Activated T-cell treated with anti-CD3 and anti-CD28 coated beads for 4 hours (primary cell): ENCODE results near the gene C10orf143.

Experiments
- DNase-seq: peaks from one replicate; pipeline ENCODE4 v3.0.0-alpha.2; 2020

The C10orf143 gene

DNA sequence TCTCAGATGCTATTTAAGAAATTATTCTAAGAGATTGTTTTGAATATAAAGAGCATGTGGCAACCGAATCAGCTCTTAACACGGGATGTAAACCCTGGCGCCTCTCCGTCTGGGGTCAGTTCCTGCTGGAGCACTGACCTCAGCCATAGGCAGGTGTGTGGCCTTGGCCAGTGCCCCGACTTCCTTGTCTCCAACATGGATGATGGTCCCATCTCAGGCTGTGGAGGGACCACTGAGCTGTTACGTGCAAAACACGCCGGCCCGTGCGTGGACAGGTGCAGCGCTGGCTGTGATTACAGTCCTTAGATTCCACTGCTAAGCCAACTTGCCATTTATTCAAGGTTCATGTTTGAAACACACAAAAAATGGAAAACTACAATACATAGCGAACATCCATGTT lies 59.9 kb downstream of the C10orf143 start:
- DNase-seq: no peak

DNA sequence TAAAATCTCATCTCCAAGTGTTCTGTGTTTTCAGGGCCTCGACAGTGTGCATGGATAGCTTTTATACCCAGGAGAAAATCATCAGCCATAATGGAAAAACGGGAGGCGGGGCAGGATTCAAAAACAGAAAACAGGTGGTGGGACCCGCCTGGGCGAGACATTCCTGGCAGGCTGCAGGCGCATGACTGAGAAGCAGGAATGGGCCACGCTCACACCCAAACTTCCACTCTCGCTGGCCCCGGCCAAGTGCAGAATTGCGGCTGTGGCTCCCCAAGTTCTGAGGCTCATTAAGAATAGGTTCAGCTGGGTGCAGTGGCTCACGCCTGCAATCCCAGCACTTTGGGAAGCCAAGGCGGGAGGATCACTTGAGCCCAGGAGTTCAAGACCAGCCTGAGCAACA lies 60.6 kb downstream of the C10orf143 start:
- DNase-seq: no peak

DNA sequence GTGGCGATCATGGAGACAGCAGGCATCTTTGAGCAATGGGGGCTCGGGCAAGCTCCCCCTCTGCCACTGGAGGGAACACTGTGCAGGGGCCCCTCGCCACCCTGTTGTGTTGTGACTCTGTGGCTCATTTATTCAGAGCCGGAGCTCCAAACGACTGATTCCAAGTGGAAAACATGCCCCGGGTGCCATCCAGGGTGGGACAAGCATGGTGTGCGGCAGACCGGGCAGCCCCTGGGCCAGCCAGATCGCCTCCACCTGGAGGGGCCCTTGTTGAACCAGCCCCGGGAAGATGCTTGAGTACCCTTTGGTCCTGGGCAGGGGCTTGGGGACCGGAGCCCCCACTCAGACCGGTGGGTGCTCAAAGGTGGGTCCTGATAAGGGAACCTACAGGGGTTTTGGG lies 61.4 kb downstream of the C10orf143 start:
- DNase-seq: no peak

DNA sequence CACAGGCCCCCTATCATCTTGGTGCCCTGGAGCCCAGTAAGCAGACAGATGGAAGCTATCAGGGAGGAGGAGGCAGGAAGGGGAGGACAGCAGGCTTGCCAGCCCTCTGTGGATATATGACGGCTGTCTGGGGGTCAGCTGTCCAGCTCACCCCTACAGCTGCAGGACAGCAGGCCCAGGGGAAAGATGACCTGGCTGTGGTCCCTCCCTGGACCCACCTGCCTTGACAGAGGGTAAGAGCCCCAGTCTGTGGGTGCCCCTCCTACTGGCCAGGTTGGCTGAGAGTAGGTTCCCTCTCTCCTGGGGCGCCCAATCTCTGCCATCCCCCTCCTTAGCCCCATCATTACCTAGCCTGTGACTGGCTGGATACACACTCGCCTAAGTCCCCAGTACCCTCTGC lies 62.5 kb downstream of the C10orf143 start:
- no peak for DNase-seq

DNA sequence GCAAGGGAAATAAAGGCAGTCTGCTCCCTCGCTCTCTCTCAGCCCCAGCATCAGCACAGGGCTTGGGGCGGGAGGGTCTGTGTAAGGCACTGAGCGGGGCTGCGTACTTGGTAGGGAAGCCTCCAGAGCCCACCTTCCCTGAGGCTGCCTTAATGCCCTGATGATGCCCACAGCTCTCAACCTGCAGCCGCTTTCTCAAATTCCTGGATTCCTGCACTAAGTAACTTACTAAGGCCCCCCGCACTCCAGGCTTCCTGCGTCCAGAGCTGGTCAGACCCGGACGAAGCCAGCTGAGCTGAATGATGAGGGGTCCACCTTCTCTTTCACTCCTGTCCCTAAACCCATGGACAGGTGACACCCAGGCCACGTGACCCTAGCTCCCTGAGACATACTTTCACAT lies 63.3 kb downstream of the C10orf143 start:
- no peak for DNase-seq

DNA sequence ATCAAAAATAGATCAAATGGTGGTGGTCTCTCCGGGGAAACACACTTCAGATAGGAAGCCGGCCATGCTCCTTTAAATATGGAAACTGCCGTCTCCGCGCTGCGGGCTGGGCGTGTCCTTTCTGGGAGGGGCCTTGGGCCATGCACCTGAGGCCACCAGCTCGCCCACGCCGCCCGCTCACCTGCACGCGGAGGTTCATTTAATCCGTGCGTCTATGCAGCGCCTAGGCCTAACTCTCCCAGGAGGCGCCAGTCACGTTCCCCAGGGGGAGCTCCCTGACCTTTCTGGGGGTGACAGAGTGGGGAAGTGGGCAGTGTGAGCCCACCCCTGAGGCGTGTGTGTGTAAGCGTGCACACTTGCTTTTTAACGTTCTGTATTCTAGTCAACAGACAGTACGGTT lies 64.0 kb downstream of the C10orf143 start:
- DNase-seq: no peak

DNA sequence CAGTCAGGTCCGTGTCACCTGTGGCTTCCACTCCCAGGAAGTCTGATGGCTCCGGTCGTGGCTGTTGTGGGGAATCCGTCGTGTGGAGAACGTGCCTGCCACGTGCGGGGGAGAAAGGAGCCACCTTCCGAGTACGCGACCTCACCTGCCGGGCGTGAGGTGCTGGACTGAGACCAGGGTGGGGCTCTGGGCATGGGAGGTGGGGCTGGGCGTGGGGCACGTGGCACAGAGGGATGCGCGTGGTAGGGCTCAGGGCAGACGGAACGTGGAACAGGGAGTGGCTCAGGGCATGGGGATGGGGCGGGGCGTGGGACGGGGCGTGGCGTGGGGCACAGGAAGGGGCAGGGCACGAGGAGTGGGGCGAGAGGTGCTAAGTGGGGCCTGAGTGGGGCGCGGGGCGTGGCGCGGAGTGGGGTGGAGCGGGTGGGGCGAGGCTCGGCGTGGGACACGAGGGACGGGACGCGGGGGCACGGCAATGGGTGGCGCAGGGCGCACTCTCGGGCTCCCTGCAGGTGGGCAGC lies 64.8 kb downstream of the C10orf143 start:
- DNase-seq: no peak

DNA sequence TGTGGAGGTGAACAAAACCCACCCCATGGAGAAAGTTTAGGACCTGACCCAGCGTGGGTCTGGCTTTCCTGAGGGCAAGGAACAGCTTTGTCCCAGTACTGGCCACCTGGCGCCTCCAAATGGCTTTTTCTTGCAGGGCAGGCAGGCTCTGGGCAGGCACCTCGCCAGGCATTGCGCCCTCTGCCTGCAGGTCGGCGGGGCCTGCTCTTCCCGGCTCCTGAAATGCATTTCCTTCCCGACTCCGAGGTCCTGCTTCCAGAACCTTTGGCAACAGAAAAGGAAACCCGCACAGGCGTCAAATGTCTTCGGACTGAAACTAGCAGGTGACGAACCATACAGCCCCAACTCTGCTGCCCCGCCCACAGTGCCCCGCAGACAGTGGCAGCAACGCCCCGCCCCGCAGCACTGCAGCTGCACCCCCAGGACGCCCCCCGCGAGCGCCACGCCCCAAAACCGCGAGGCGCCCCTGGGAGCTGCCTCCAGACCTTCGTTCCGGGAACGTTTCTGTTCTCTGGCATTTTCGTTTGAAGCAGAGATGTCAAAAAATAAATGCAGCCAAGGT lies 65.5 kb downstream of the C10orf143 start:
- DNase-seq: no peak

DNA sequence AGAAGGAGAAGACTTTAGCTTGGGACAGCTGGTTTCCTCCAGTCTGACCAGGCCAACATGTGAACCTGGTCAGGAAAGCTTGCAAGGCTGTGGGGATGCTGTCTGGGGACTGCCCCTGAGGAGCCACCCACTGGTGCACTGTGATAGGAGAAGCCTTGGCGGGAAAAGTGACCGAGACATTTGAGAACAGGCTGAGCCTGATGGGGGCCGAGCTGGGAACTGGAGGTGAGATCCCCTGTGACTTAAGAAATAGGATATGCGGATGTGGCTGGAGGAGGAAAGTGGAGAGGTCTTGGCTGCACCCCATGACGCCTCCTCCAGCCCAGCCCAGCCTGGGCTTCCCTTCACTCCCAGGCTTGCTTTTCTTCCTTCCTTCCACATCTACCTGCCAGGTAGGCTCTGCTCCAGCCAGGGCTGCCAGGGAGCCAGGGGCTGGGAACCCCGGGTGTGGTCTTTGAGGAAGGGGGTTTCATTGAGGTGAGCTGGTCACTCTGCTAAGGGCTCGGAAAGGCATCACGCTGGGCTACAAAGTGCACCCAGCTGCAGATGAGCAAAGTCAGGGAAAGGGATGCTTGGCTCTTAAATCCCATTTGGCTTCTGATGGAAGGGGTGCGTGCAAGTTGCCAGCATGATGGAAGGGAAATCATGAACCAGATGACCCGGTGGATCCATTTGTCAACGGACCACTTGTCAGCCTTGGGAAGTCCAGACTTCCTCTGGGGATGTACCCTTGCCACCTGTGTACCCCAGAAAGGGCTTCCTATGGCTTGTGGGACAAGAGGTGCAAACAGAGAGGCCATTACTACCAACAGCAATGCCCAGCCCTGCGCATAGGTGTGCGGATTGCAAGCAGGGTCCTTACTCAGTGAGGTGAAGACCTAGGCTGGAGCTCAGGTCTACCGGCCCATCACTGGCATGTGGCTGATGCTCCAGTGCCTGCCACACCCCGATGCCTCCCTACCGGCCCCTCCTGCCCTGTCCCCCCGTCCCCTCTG lies 66.3 kb downstream of the C10orf143 start:
- no peak for DNase-seq

DNA sequence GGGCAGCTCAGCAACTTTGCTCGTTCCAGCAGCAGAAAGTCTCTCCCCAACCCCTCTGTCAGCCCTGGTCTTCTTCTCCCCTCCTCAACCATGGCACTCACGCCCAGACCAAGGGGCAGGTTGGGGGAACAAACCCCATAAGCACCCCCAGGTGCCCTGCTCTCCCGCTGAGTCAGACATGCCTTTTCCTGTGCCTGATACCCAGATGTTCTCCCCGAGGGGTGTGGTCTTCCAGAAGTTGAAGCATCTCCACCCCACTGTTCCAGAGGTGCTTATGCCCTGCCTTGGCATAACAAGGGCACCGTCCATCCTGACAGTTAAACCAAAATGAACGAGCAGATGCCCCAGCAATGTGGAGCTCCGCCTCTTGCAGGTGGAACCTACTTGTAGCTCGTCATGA lies 67.1 kb downstream of the C10orf143 start:
- no peak for DNase-seq

DNA sequence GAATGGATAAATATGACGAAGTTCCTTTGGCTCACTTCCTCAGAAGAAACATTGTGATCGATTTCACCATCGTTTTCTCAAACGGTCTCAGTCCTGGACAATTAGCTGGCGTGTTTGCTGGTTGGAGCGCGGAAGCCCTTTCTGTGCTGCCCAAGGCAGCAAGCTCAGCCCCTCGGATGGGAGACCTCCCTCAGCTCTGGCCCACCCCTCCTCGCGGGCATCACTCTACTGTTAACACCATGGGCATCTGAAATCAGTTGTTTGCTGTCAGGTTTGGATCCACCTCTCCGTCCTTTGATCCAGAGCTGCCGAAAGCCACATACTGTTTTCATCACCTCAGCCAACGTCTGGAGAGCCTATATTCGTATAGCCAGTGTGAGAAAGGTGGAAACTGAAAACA lies 68.2 kb downstream of the C10orf143 start:
- DNase-seq: no peak

DNA sequence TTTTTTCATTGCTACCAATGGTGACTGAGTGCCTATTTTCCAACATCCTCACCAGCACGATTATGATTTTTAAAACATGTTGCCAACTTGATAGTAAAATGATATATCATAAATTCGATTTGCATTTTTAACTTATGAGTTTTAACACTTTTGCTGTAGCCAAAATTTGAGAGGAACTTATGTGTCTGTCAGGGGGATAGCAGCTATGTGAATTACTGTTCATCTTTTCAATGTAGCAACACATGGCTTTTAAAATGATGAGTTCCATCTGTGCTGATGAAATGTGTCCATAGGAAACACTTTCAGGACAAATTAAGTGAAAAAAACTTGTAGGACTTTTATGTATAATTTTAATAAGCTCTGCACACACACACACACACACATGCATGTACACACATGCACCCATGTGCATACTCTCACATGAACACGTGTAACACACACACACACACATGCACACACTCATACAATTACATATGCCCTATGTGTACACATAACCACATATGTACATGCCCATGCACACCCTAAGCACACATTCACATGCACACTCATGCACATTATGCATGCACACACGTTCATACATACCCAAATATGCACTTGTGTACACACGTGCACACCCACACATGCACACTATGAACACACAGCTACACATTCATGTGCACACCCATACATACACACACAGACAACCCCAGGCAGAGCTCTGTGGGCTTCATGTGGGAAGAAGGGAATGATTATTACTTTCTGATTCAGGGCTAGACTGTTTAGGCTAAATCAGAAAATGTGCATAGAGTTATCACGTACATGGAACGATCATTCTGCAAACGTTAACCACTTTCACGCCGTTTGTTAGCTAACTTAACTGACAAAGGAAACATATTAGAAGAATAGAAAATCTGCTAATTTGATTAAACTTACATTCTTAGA lies 68.9 kb downstream of the C10orf143 start:
- no peak for DNase-seq

DNA sequence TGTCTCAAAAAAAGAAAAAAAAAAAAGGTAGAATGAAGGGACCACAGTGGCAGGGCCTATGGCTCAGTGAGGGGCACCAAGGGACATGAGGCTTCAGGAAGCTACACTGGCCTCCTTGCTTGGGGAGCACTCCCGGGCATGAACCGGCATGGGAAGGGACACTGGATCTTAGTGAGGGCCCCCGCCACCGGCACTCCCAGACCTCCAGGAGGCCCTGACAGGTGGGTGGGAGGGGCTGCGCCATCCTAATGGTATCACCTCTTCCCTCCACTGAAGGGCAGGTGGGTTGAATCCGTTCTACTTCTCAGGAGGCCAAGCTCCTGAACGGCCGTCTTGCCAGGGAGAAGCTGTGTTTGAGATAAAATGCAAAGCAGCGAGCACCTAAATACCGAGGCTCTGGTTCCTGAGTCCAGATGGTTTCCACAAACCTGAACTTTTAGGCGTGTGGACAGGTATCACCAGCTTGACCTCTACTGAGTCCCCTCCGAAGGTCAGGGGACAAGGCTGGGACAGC lies 69.8 kb downstream of the C10orf143 start:
- DNase-seq: no peak

DNA sequence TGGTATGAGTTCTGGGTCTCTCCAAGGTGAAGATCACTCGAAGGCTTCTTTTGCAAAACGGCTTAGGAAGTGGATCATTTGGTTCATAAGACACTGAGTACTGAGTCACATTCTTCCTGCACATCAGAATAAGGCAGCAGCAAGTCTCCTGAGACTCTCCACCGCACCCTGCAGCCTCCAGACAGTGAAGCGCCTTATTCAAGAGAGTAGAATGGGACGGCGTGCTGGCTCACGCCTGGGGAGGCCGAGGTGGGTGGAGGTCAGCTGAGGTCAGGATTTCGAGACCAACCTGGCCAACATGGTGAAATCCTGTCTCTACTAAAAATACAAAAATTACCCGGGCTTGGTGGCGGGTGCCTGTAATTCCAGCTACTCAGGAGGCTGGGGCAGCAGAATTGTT lies 70.3 kb downstream of the C10orf143 start:
- DNase-seq: no peak

DNA sequence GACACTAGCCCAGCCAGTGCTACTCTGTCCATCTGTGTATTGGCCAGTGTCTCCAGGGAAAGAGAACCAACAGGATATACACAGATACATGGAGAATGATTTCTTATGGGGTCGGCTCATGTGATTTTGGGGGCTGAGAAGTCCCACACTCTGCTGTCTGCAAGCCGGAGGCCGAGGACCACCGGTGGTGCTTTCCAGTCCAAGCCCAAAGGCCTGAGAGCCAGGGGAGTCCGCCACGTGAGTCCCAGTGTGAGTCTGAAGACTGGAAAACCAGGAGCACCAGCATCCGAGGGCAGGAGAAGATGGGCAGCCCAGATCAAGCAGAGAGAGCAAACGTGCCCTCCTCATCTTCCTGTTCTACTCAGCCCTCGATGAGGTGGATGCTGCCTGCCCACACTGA lies 71.5 kb downstream of the C10orf143 start:
- no peak for DNase-seq

DNA sequence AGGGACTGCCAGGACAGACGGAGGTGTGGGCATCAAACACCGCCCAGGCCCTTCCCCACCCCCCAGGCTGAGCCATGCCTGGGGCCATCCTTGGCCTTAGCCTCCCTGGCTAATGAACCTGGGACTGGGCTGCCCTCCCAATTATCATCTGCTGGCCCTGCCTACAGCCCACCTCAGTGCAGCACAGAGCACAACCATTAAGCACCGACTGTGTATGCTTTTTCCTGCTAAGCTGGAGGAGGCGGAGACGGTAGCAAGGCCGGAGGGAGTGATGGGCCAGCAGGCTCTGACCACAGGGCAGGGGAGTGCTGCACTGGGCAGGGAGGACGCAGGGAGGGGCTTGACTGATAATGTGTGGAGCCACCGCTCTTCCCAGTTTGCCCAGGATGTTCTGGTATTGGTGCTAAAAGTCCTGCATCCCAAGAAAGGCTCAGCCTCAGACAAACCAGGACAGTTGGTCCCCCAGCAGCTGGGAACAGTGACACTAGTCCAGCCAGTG lies 72.0 kb downstream of the C10orf143 start:
- DNase-seq: no peak

DNA sequence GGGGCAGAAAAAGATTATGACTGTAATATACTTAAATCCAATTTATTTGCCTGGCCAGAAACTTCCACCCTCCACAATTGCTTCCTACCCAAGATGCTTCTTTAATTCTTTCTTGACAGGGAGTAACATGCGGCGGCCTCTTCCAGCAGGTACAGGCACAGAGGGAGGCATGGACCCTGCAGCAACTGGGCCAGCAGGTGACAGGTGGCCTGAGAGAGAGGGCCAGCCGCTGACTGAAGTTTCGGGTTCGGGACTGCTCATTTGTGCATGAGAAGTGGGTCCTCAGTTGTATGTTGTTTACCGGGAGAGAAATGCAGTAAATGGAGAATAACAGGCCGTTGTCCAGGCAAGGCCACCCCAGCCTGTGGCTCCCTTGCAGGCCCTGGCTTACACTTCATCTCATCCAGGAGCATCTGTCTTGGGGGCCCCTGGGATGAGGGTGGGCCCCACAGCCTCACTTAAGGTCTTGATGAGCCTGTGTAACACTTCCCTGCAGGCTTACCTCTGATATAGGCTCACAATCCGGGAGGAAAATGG lies 72.5 kb downstream of the C10orf143 start:
- no peak for DNase-seq

DNA sequence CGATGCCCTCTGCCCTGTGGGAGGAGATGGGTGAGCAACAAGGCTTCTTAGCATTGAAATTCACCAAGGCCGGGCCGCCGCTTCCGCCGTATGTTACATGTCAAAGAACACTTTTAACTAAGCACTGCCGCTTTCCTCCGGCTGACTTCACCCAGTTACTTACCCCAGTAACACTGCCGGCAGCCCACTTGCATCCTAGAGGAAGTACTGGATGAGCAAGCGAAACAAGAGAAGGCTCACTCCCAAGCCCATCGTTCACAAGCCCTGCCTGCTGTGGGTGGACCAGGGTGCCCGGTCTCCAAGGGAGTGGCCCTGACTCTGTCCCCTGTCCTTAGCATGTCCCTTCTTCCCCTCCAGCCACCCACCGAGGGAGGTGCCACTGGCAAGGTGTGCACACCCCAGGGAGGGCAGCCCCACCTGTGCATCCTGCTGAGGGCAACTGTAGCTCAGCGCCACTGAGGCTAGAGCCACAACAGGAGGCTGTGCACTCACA lies 73.4 kb downstream of the C10orf143 start:
- no peak for DNase-seq

DNA sequence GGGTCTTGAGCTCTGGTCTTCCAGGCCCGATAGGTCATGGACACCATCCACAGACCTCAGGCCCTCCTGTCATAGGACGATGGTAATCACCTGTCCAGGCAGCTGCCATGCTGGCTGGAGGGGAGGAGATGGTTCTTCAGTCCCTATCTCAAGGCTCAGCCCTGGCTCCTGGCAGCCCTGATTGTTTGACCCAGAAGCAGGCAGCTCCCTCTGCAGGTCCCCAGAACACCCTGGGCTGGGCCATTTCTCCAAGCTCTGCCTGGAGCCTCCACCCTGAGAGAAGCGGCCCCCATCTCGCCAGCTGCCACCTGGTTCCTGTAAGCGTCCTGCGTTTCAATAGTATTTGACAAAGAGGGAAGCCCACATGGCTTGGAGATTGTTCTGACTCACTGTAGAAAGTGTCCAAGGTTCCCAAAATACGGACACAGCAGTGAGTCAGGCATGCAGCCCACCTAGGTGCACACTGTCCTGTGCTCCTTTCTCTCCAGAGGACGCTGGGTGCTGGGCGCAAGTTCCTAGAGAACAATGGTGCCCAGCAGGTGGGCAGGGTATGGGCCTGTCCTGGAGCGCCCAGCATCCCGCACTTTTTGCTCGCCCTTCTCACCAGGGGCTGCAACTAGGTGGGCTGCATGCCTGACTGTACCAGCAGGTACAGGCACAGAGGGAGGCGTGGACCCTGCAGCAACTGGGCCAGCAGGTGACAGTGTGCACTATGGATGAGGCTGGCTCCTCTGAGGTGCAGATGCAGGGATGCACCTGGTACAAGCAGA lies 74.1 kb downstream of the C10orf143 start:
- DNase-seq: no peak

DNA sequence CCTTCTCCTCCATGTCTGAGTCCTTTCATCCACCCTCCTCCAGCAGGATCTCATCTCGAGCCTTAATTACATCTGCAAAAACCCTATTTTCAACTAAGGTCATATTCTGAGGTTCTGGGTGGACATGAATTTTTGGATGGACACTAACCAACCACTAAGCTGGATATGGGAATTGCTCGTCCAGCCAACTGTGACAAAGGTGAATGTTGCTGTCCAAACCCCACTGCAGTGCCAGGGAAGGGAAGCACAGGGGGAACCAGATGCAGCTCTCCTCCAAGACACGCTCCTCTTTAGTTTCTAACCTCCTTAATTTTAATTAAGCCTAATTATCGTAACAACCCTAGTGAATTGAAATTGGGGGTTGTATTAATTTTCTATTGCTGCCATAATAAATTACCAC lies 81.4 kb downstream of the C10orf143 start:
- DNase-seq: no peak

DNA sequence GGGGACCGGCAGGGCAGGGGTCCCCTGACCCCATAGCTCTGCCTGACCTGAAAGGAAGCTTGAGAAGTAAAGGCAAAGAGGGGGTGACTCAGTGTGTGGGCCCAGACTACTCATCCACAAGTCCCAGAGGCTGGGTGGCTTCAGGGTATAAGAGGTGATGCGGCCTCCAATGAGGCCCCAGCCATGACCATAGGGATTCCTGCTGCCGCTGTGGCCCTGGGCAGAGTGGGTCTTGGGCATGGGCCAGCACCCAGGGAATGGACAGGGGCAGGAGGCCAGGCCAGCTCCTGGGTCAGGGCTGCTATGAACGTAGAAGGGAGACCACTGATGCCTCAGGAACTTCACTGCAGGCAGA lies 82.2 kb downstream of the C10orf143 start:
- DNase-seq: no peak
